Naive B cell (primary cell): ENCODE results near the gene CCN5. TPM values are rescaled to one million over a fixed set of nuclear protein-coding genes. Genes with fewer than 3 reads are reported as not detected.
A peak's percentile ranks its signal among the peaks of the same experiment; 100 is the strongest.
"Not testable (repeated sequence)": the region's sequence is repeated elsewhere in the genome, so short reads cannot be mapped to it uniquely, and the experiment has no call there.

Experiments
- ATAC-seq, 2 donors: fragments of 150-1000 bp; cut with Tn5 transposase; 2 replicates each; pipeline ENCODE4 v1.10.0; 2021; ENCODE audit warnings: low read depth in 2 of 2, mild to moderate bottlenecking in 2 of 2, moderate library complexity in 2 of 2
- DNase-seq: peaks from one replicate; pipeline ENCODE4 v3.0.0; 2022
- H3K27ac Mint-ChIP-seq, 6 donors: one replicate each; pipeline ENCODE4 v1.8.0; 2020 to 2022; ENCODE audit warnings: mild to moderate bottlenecking in 6 of 6, mixed read lengths in 6 of 6, moderate library complexity in 5 of 6, inconsistent platforms in 2 of 6
- H3K27me3 Mint-ChIP-seq, 3 donors: one replicate each; pipeline ENCODE4 v1.8.0; 2021 to 2022; ENCODE audit warnings: mixed read lengths in 3 of 3, mild to moderate bottlenecking in 1 of 3
- H3K36me3 Mint-ChIP-seq, 2 donors: one replicate each; pipeline ENCODE4 v1.8.0; 2020 to 2022; ENCODE audit warnings: mixed read lengths in 2 of 2, inconsistent platforms in 1 of 2, mild to moderate bottlenecking in 1 of 2
- H3K4me1 Mint-ChIP-seq, 3 donors: one replicate each; pipeline ENCODE4 v1.8.0; 2020 to 2022; ENCODE audit warnings: mixed read lengths in 3 of 3, inconsistent platforms in 1 of 3, mild to moderate bottlenecking in 1 of 3, moderate library complexity in 1 of 3
- H3K4me3 Mint-ChIP-seq, 8 donors: one replicate each; pipeline ENCODE4 v1.8.0; 2020 to 2022; ENCODE audit warnings: mild to moderate bottlenecking in 8 of 8, mixed read lengths in 8 of 8, moderate library complexity in 8 of 8, inconsistent platforms in 2 of 8
- H3K9me3 Mint-ChIP-seq, 7 donors: one replicate each; pipeline ENCODE4 v1.8.0; 2020 to 2022; ENCODE audit warnings: mixed read lengths in 7 of 7, mild to moderate bottlenecking in 5 of 7, inconsistent platforms in 2 of 7, moderate library complexity in 1 of 7
- polyA plus RNA-seq, 6 donors: library from polyadenylated mRNA; unstranded; fragments of 300-500 nt; fragmentation: Illumina TruSeq; gene quantifications; one replicate each; pipeline ENCODE4 v1.2.3, GENCODE V29; 2021; ENCODE audit warnings: low read depth in 6 of 6

The CCN5 gene
- not detected for polyA plus RNA-seq

DNA sequence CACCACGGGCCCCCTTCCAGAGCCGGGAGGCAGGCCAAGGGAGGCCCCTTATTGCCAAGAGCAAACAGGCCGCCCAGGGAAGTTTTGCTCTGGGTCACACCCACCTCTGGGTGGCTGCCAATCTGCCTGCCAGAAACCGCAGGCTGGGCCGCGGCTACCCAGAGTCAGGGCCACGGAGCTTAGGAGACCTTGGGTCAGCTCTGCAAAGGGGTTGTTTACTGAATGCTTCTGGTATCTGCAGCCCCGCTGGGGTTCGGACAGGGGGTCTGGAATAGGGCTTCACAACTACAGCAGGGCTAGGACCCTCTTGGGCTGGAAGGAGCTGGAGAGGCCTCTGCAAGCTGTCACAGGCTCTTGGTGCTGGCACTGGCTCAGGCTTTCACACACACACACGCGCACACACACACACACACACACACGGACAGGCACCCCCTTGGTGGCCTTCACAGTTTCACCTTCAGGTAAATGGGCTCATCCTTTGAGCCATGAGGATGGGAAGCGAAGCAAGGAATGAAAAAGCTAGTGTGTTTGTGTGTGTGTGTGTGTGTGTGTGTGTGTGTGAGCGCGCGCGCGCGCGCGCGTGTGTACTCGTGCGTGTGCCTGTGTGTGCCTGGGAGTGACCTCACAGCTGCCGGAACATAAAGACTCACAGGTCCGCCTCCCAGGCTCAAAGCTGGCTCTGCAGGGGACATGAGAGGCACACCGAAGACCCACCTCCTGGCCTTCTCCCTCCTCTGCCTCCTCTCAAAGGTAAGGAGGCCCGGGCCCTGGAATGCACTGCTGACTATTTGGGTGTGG is at the start of gene CCN5:
TSS of gene CCN5 (plus strand) at position 669 of the 798 bp plus-strand sequence. CDS start at position 691, 22 bp downstream.
- no peaks in the 10 kb centered on the region for H3K4me1 Mint-ChIP-seq
- H3K4me3 Mint-ChIP-seq = no peak within 1 kb of the TSS
- H3K9me3 Mint-ChIP-seq = peaks cover 0 to 2% (median 0%) of the 10 kb centered on the region in 7 donors
- H3K27ac Mint-ChIP-seq = peak within 1 kb of the TSS in 2 of 6 donors; percentile 36 to 56
- H3K27me3 Mint-ChIP-seq = peaks cover 7 to 19% (median 11%) of the 10 kb centered on the region in 3 donors
- no peak for ATAC-seq
- no peak for DNase-seq
- H3K36me3 Mint-ChIP-seq = no peaks in the 10 kb centered on the region

DNA sequence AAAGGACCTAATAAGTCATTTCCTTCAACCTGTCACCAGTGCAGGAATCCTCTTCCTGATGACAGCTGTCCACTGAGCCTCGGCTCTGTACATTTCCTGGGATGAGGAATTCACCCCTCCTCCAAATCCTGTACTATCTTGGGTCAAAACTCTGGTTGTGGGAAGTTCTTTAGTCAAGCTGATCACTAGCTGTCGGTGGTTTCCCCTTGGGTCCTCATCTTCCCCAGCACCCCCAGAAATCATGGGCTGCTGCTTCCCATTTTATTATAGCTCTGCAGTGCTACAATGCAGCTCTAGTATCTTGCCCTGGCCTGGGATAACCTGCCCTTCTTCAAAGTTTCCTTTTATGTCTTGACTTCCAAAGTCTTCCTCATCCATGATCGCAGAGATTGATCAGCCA is 49.1 kb upstream of the CCN5 start:
- H3K27ac Mint-ChIP-seq = peak overlapping the region in 1 of 6 donors; percentile 23
- no peak overlapping the region for H3K4me3 Mint-ChIP-seq
- no peak for ATAC-seq
- H3K4me1 Mint-ChIP-seq = peaks cover under 1 to 10% (median under 1%) of the 10 kb centered on the region in 3 donors
- no peaks in the 10 kb centered on the region for H3K9me3 Mint-ChIP-seq
- no peaks in the 10 kb centered on the region for H3K27me3 Mint-ChIP-seq
- no peaks in the 10 kb centered on the region for H3K36me3 Mint-ChIP-seq
- no peak for DNase-seq

- not testable (repeated sequence) for DNase-seq
Observed at GRCh38 chr20:44670851-44671250, 44.3 kb upstream of the CCN5 start.

GRCh38 chr20:44671541-44671940 is 43.6 kb upstream of the CCN5 start:
- H3K36me3 Mint-ChIP-seq, H3K9me3 Mint-ChIP-seq, H3K27me3 Mint-ChIP-seq: not testable (repeated sequence)
- H3K4me1 Mint-ChIP-seq = peaks cover 8 to 16% (median 12%) of the 10 kb centered on the region in 3 donors
- DNase-seq (peak; percentile 64), ATAC-seq (peak; percentile 97)
- peak overlapping the region in 5 of 6 donors; percentile 4 to 96 (median 95) for H3K27ac Mint-ChIP-seq
- H3K4me3 Mint-ChIP-seq = peak overlapping the region in 7 of 8 donors; percentile 50 to 89 (median 79)

More at GRCh38 chr20:44670851-44671250, 44.3 kb upstream of the CCN5 start:
- Mint-ChIP-seq H3K27ac (peak overlapping the region in 2 of 6 donors; percentile 68 to 96), H3K4me3 (peak overlapping the region in 2 of 8 donors; percentile 16 to 89), H3K4me1 (peaks cover 8 to 16% (median 12%) of the 10 kb centered on the region in 3 donors)
- ATAC-seq, H3K36me3 Mint-ChIP-seq, H3K9me3 Mint-ChIP-seq, H3K27me3 Mint-ChIP-seq: not testable (repeated sequence)

DNA sequence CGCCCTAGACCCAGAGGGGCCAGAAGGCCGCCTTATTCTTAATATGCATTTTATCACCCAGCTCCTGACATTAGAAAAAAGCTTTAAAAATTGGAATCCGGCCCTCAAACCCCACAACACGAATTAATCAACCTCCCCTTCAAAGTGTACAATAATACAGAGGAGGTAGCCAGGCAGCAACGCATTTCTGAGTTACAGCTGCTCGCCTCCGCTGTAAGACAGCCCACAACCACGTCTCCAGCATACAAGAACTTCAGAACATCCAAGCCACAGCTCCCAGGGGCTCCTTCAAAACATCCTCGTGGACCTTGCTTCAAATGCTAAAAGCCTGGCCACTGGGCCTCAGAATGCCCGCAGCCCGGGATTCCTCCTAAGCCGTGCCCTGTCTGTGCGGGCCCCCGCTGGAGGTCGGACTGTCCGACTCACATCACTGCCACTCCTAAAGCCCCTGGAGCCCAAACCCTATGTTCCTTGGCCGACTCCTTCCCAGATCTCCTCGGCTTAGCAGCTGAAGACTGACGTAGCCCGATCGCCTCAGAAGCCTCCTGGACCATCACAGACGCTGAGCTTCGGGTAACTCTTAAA is 42.8 kb upstream of the CCN5 start:
- not testable (repeated sequence) for H3K9me3 Mint-ChIP-seq
- Mint-ChIP-seq H3K4me1 (peaks cover 8 to 16% (median 12%) of the 10 kb centered on the region in 3 donors), H3K27ac (peak overlapping the region in 4 of 6 donors; percentile 31 to 96 (median 92))

DNA sequence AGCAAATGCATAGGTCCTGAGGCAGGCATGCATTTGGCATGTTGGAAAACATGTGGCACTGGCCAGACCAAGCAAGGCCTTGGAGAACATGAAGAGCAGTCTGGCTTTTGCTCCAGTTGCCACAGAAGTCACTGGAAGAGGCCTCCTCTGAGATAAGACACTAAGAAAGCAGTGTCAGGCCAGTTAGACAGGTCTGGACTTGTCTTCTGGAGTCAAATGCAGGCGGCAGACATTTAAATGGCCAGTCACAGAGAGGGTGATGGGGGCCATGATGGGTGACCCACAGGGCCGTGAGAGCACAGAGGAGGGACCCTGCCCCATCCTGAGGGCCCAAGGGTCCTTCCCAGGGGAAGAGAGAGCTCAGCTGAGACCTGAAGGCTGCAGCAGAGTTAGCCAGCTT is 36.9 kb upstream of the CCN5 start:
- H3K27ac Mint-ChIP-seq = peak overlapping the region in 1 of 6 donors; percentile 79

More for the DNA sequence above, 42.8 kb upstream of the CCN5 start:
- ATAC-seq, H3K27me3 Mint-ChIP-seq, H3K36me3 Mint-ChIP-seq, DNase-seq: not testable (repeated sequence)
- H3K4me3 Mint-ChIP-seq = peak overlapping the region in 4 of 8 donors; percentile 52 to 75 (median 58)

GRCh38 chr20:44678990-44679611 is 36.1 kb upstream of the CCN5 start:
- no peak overlapping the region for H3K4me3 Mint-ChIP-seq
- H3K27ac Mint-ChIP-seq = peak overlapping the region in 1 of 6 donors; percentile 15
- DNase-seq = no peak

More for the DNA sequence above, 36.9 kb upstream of the CCN5 start:
- Mint-ChIP-seq H3K36me3 (no peaks in the 10 kb centered on the region), H3K9me3 (no peaks in the 10 kb centered on the region), H3K4me1 (no peaks in the 10 kb centered on the region), H3K4me3 (no peak overlapping the region), H3K27me3 (no peaks in the 10 kb centered on the region)
- DNase-seq (no peak), ATAC-seq (no peak)

GRCh38 chr20:44681796-44682566 is 33.2 kb upstream of the CCN5 start:
- Mint-ChIP-seq H3K27me3 (peaks cover 0 to 5% (median 4%) of the 10 kb centered on the region in 3 donors), H3K36me3 (no peaks in the 10 kb centered on the region), H3K27ac (no peak overlapping the region), H3K4me1 (peaks cover 8 to 14% (median 13%) of the 10 kb centered on the region in 3 donors), H3K9me3 (peaks cover 0 to under 1% (median 0%) of the 10 kb centered on the region in 7 donors), H3K4me3 (no peak overlapping the region)
- DNase-seq = no peak
- no peak for ATAC-seq

More at GRCh38 chr20:44678990-44679611, 36.1 kb upstream of the CCN5 start:
- Mint-ChIP-seq H3K9me3 (no peaks in the 10 kb centered on the region), H3K36me3 (no peaks in the 10 kb centered on the region), H3K27me3 (no peaks in the 10 kb centered on the region), H3K4me1 (peaks cover 0 to 6% (median 6%) of the 10 kb centered on the region in 3 donors)
- ATAC-seq = no peak

DNA sequence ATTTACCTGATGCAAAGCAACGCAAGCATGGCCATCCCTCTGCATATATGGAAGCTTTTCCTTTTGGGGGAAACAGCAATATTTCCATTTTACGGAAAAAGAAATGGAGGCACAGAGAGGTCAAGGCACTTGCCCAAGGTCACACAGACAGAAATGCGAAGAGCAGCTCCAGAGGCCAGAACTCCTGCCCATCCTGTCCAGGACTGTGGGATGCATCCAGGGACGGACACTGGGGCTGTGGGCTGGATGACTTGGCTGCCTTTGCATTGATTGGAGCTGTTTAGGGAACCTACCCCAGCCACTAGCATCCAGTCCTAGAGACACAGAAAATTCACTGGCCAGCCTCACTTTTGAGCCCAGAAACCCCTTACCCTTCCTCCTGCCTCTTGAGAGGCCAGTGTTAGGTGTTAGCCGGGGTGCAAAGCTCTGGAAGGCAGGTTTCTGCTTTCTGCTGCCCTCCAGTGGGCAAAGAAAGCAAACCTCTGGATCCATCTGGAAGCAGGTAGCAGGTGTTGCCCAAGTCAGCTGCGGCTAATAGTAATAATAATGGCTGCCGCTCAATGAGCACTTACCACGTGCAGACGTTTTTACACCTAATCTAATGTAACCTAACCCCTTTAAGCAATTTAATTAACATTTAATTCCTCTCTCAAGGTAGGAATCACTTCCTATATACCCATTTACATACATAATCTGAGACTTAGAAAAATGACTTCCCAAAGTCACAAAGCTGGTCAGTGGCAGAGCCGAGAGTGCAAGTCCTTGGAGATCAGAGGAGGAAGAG is 31.7 kb upstream of the CCN5 start:
- DNase-seq = peak; percentile 38
- Mint-ChIP-seq H3K4me3 (peak overlapping the region in 3 of 8 donors; percentile 4 to 59 (median 26)), H3K27me3 (peaks cover 0 to 5% (median 4%) of the 10 kb centered on the region in 3 donors), H3K36me3 (no peaks in the 10 kb centered on the region), H3K4me1 (peaks cover 8 to 14% (median 13%) of the 10 kb centered on the region in 3 donors), H3K27ac (peak overlapping the region in 3 of 6 donors; percentile 4 to 82 (median 21)), H3K9me3 (peaks cover 0 to 4% (median 0%) of the 10 kb centered on the region in 7 donors)
- ATAC-seq = peak; percentile 75 to 92

DNA sequence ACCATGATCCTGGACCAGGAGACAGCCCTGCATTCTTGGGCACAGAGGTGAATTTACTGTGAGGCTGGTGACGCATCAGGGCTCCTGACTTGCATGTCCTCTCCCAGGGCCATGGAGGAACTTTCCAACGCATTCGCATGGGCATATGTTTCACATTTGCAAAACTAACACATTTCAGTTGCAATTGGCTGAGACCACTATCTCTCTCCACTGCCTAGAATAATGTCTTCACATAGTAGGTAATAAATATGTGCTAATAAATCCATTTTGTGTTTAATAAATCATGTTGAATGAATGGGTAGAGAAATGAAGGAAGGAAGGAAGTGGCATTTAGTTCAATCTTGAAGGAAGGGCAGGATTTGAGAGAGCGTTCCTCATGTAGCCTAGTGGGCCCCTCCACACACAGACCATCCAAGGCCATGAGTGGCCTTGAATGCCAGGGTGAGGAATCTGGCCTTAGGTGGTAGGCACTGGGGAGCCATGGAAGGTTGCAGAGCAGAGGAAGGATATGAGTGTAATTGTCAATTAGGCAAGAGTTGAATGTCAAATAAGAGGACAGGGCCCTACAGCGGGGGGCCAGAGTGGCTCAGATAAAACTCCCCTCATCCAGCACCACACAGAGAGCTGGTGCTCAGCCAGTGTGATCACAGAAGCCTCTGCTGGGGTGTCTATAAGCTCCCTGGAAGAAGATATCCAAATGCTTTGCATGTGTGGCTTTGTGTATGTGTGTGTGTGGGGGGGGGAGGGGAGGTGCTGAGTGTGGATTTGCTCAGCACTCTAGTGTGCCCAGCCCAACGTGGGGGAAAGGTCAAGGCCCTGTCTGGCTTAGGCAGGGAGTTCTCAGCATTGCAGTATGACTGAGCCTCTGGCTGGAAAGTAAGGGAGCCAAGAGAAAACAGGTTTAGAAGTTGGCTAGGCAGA is 30.9 kb upstream of the CCN5 start:
- ATAC-seq (no peak), DNase-seq (no peak)
- Mint-ChIP-seq H3K27me3 (peaks cover 0 to 5% (median 4%) of the 10 kb centered on the region in 3 donors), H3K27ac (peak overlapping the region in 4 of 6 donors; percentile 21 to 82 (median 49)), H3K4me1 (peaks cover 8 to 14% (median 13%) of the 10 kb centered on the region in 3 donors), H3K36me3 (no peaks in the 10 kb centered on the region), H3K4me3 (peak overlapping the region in 2 of 8 donors; percentile 4 to 26), H3K9me3 (peaks cover 0 to 4% (median 0%) of the 10 kb centered on the region in 7 donors)

DNA sequence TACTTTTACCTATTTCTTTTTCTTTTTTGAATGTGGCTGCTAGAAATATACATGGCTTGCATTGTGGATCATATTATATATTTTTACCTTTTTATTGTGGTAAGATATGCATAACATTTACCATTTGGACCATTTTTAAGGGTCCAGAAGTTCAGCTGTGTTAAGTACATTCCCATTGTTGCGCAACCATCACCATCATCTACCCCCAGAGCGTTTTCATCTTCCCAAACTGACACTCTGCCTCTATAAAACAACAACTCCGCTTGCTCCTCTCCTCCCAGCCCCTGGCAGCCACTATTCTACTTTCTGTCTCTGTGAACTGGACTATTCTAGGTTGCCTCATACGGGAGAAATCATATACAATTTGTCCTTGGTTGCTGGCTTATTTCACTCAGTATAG is 28.2 kb upstream of the CCN5 start:
- Mint-ChIP-seq H3K4me3 (no peak overlapping the region), H3K27me3 (peaks cover 0 to 5% (median 4%) of the 10 kb centered on the region in 3 donors), H3K9me3 (peaks cover 0 to 5% (median 0%) of the 10 kb centered on the region in 7 donors), H3K4me1 (peaks cover 8 to 14% (median 13%) of the 10 kb centered on the region in 3 donors), H3K27ac (no peak overlapping the region), H3K36me3 (no peaks in the 10 kb centered on the region)
- DNase-seq = no peak
- ATAC-seq = no peak
